ENCODE measurements around the gene CENPN.

DNA sequence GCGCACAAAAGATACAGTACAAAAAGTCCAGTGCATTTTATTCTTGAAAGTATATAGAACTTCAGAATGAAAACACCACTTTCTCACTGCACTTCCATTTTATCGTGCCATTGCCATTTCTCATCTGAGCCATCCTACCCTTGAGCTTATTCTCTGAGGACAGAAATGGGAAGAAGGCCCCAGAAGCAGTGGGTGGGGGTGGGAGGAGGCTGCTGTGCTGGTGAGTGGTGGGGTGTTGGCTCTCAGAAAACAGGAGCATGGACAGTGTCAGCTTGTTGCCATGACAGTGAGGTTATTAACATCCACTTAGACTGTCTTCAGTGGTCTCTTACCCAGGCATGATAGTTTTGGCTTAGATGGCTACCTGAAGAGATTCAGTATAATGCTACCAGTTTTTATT lies 33.1 kb downstream of the CENPN start:
- TF ChIP-seq, protein P1, sequence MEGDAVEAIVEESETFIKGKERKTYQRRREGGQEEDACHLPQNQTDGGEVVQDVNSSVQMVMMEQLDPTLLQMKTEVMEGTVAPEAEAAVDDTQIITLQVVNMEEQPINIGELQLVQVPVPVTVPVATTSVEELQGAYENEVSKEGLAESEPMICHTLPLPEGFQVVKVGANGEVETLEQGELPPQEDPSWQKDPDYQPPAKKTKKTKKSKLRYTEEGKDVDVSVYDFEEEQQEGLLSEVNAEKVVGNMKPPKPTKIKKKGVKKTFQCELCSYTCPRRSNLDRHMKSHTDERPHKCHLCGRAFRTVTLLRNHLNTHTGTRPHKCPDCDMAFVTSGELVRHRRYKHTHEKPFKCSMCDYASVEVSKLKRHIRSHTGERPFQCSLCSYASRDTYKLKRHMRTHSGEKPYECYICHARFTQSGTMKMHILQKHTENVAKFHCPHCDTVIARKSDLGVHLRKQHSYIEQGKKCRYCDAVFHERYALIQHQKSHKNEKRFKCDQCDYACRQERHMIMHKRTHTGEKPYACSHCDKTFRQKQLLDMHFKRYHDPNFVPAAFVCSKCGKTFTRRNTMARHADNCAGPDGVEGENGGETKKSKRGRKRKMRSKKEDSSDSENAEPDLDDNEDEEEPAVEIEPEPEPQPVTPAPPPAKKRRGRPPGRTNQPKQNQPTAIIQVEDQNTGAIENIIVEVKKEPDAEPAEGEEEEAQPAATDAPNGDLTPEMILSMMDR (IDR thresholded peaks at IDR 0.05; ENCODE audit: low read length): no peak
- no peak for TF ChIP-seq EZH2 (optimal IDR thresholded peaks at IDR 0.05; ENCODE audit: low read depth, low read length)
